Amygdala (tissue), 56 donors: ENCODE results near the gene DOCK8.
"Not testable (repeated sequence)": the region's sequence is repeated elsewhere in the genome, so short reads cannot be mapped to it uniquely, and the experiment has no call there.

Experiments
- DNase-seq, 56 donors: peaks; one replicate each; lab custom pipeline; 2025; lab: John Stamatoyannopoulos, UW

Gene DOCK8

DNA sequence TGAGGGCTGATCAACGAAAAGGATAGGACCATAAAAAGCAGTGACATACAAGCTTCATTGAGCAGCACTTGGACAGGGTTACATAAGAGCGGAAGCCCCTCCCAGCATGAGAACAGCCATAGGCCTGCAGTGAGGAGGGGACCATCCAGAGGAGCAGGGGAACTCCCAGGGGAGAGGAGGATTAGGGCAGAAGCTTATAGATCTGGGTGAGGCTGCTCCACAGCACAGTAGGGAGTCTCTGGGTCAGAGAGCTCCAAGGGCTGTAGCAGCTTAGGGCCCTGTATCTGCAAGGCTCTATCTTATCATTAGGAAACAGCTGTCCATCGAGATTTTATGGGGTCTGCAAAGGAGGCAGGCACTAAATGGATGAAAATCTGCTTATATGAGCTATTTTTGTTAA, 186.6 kb downstream of the DOCK8 start:
- DNase-seq: no peak

DNA sequence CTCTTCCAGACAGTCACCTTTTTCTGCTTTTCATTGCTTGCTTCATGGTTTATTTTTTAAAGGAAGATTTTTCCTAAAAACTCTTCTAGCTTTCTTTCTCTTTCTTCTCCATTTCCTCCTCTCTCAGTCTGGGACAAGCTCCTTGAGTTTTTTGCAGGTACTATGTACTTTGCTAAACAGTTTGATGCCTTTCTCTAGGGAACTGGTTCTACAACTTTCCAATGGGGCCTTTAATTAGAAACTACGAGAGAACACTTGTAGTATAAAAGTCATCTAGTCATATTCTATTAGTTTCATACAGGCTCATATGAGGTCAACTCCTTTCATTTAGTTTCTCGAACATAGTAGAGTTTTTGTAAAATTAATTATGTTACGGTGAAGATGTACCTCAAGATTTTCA, 189.6 kb downstream of the DOCK8 start:
- DNase-seq: no peak

- DNase-seq: no peak
Measured at GRCh38 chr9:405341-405740, 190.7 kb downstream of the DOCK8 start.

- peak in 6 of 56 donors; percentile 1 to 28 (median 4) for DNase-seq
Measured at GRCh38 chr9:406886-407654, 192.4 kb downstream of the DOCK8 start.

DNA sequence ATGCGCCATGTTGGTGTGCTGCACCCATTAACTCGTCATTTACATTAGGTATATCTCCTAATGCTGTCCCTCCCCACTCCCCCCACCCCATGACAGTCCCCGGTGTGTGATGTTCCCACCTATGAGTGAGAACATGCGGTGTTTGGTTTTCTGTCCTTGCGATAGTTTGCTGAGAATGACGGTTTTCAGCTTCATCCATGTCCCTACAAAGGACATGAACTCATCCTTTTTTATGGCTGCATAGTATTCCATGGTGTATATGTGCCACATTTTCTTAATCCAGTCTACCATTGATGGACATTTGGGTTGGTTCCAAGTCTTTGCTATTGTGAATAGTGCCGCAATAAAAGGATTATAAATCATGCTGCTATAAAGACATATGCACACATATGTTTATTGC, 195.0 kb downstream of the DOCK8 start:
- DNase-seq: not testable (repeated sequence)

- no peak for DNase-seq
Measured at GRCh38 chr9:414595-414994, 199.9 kb downstream of the DOCK8 start.

DNA sequence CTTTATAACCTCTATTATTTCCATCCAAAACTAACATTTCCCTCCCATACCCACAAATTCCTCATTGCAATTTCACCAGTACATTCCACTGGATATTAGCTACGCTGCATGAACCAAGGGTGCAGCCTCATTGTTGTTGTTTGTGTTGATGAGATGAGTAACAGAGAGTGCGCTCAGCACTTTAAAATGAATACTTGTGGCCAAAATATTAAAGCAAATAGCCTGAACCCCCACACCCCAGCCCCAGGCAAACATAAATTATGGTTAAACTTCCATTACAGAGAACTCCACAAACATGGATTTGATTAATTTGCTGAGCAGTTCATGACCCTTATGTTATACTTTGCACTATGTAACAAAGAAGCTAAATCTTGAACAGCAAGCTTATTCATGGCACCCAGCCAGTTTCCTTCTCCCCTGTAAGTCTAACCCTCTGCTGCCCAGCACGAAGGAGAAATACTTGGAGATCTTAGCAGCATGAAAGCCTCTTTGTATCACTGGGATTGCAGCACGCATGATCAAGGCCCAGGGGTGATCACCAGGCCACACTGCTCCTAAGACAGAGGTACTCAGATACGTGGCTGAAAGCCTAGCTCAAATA, 205.0 kb downstream of the DOCK8 start:
- DNase-seq: no peak

DNA sequence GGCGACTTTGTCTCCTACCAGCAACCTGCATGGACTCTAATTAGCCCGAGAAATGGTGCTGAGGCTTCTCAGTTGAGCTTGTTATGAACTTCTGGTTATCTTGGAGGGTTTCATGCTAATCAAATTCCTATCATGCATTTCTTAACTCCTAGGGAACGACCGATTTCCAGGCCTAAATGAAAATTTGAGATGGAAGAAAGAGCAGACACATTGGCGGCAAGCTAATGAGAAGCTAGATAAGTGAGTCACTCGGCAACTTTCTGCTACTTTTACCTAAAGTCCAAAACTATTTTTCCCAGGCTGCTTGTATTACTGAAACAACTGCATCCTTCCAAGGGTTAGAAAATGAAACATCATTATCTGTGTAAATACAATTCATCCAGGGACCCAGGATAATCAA, 207.2 kb downstream of the DOCK8 start:
- DNase-seq: no peak

- DNase-seq: no peak
Measured at GRCh38 chr9:426264-426663, 211.6 kb downstream of the DOCK8 start.

DNA sequence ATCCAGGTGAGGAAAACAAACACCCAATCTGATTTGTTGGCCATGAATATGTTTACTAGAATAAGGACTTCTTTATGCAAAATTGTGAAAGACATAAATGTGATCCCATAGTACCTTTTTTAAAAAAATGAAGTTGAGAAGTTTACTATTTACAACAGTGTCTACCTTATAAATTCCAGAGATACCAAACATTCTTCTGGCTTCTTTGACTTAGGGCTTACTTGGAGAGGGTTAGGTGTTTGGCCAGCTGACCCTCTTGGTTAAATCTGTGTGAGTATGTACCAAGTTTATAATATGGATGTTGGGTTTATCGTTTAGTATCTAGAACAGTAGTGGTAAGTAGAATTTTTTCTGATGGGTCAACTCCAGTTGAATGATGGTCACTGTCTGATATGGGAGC, 212.3 kb downstream of the DOCK8 start:
- DNase-seq: no peak

DNA sequence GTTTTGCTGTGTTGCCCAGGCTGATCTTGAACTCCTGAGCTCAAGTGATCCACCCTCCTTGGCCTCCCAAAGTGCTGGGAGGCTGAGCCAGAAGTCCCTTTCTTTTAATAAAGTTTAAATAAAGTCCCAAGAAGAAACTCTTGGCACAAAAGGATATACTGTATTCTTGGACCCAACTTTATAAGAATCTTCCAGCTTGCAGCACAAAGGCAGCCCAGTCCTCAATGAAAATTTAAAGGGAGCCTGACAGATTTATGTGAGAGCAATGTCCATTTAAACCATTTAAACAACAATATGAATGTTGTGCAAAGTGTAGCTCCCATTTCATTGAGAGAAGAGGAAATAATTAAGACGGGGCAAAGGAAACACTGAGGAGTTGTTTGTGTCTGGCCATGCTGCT, 217.0 kb downstream of the DOCK8 start:
- DNase-seq: no peak

DNA sequence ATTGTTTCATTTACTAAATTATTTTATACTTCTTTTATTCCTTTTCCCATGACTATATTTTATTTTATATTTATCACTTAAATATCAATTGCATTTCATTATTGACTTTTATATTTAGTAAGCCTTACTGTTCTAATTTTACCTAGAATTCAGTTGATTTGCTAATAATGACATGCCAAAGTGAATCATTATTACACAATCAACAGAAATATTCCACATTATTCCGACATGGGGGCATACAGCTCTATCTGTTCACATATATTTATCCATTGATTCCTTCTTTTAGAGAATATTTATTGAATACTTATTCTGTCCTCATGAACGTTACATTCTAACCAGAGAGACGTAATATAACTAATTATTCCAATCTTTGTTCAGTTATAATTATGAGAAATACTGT, 221.8 kb downstream of the DOCK8 start:
- DNase-seq: no peak

- no peak for DNase-seq
Measured at GRCh38 chr9:437066-437465, 222.4 kb downstream of the DOCK8 start.

- no peak for DNase-seq
Measured at GRCh38 chr9:437574-438001, 222.9 kb downstream of the DOCK8 start.

DNA sequence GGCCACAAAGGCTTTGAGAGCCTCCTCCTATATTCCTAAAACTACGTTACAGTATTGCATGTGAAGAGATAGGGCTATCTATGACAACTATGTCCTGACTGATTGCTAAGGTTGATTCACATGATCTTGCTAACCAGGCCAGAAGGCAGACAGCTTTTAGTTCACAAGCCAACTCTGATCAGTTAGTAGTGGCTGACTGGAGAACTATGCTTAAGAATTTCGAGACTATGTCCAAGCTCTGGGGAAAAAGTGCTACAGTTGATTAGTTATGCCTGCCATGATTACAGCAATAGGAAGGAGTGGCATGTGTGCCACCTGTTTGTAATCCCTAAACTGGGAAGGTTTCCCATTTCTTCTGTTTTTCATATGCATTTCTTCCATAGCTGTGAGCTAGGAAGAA, 223.4 kb downstream of the DOCK8 start:
- no peak for DNase-seq

GRCh38 chr9:438961-439768, 224.5 kb downstream of the DOCK8 start:
- no peak for DNase-seq

DNA sequence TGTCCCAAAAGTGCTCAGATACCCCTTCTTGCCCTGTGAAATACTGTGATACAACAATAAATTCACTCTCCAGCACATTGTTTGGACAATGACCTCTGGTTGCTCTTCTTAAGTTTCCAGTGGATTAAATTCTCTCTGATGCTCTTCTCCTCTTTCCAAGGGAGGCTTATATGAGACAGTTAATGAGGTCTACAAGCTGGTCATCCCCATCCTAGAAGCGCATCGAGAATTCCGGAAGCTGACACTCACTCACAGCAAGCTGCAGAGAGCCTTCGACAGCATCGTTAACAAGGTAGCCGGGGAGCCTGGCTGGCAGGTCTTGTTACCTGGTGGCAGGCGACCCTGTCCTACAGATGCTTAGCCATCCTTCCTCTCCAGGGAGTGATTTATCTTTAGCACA, 226.5 kb downstream of the DOCK8 start:
- DNase-seq: no peak

DNA sequence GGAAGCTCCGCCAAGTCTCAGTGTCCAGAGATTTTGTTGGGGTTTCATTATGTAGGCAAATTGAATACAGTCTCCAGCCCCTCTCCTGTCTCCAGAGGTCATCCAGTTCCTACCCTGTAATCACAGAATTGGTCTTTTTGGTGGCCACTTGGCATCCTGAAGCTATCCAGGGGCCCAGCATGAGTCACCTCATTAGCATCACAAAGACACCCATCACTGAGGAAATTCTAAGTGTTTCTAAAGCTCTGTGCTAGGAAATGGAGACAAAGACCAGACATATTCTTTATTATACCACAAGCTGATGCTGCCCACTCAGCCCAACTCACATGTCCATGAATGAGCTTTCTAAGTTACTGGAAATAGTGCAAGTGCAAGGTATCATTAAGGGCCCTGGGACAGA, 229.9 kb downstream of the DOCK8 start:
- peak in 1 of 56 donors; percentile 8 for DNase-seq

GRCh38 chr9:445033-445432, 230.4 kb downstream of the DOCK8 start:
- no peak for DNase-seq

- DNase-seq: no peak
Measured at GRCh38 chr9:446074-446699, 231.5 kb downstream of the DOCK8 start.
